GM12865 (cell line): Measurements from ENCODE around the gene BBS9.
A peak's percentile ranks its signal among the peaks of the same experiment; 100 is the strongest.

Experiments
- DNase-seq: peaks from one replicate; pipeline ENCODE4 v3.0.0; 2010; ENCODE audit warnings: low read depth
- H3K4me3 ChIP-seq: 2 replicates; pipeline ENCODE4 v1.5.1; 2011; ENCODE audit warnings: mild to moderate bottlenecking, low read depth, low read length, control low read depth
- TF ChIP-seq, protein P1 (sequence below): IDR thresholded peaks from 2 replicates; pipeline ENCODE4 v1.5.1; 2011; ENCODE audit warnings: low read length, control low read depth, low read depth, inconsistent platforms; ENCODE audit not compliant: insufficient read depth; ENCODE audit errors: missing control alignments

Gene BBS9

DNA sequence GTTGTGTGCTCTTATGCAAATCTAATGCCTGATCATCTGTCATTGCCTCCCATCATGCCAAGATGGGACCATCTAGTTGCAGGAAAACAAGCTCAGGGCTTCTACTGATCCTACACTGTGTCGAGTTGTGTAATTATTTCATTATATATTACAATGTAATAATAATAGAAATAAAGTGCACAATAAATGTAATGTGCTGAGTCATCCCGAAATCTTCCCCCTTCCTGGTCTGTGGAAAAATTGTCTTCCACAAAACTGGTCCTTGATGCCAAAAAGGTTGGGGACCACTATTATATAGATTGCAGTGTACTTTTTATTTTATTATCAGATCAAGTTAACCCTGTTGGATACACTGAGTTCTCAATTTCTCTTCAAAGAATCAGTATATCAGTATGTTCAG, 50.2 kb downstream of the BBS9 start:
- no peak for DNase-seq

DNA sequence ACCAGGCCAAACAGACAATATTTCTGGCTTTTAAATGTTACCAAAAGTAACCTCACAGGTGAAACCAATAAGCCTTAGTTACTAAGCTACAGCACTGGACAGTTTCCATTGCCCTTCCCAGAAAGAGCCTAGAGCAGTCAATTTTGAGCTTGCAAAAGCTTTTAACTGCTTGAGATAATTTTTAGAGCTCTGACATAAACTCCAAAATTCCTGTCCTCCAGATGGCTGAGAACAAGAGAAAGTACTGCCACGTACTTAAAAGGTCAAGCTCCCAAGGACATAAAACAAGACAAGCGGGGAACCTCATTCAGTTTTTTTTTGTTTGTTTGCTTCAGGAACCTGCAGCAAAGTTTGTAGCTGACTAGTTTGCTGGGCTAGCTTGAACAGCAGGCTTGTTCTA, 54.1 kb downstream of the BBS9 start:
- TF ChIP-seq, protein P1, sequence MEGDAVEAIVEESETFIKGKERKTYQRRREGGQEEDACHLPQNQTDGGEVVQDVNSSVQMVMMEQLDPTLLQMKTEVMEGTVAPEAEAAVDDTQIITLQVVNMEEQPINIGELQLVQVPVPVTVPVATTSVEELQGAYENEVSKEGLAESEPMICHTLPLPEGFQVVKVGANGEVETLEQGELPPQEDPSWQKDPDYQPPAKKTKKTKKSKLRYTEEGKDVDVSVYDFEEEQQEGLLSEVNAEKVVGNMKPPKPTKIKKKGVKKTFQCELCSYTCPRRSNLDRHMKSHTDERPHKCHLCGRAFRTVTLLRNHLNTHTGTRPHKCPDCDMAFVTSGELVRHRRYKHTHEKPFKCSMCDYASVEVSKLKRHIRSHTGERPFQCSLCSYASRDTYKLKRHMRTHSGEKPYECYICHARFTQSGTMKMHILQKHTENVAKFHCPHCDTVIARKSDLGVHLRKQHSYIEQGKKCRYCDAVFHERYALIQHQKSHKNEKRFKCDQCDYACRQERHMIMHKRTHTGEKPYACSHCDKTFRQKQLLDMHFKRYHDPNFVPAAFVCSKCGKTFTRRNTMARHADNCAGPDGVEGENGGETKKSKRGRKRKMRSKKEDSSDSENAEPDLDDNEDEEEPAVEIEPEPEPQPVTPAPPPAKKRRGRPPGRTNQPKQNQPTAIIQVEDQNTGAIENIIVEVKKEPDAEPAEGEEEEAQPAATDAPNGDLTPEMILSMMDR = no peak
- DNase-seq = no peak
- H3K4me3 ChIP-seq = no peak overlapping the region

More for the DNA sequence above, 50.2 kb downstream of the BBS9 start:
- no peak overlapping the region for H3K4me3 ChIP-seq
- TF ChIP-seq, protein P1 = no peak

DNA sequence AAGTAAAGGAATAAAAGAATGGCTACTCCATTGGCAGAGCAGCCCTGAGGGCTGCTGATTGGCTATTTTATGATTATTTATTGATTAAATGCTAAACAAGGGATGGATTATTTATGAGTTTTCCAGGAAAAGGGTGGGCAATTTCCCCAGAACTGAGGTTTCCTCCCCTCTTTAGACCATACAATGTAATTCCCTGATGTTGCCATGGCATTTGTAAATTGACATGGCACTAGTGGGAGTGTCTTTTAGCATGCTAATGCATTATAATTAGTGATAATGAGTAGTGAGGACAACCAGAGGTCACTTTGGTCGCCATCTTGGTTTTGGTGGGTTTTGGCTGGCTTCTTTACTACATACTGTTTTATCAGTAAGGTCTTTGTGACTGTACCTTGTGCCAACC, 55.5 kb downstream of the BBS9 start:
- H3K4me3 ChIP-seq = no peak overlapping the region
- TF ChIP-seq, protein P1 = no peak
- DNase-seq = no peak

DNA sequence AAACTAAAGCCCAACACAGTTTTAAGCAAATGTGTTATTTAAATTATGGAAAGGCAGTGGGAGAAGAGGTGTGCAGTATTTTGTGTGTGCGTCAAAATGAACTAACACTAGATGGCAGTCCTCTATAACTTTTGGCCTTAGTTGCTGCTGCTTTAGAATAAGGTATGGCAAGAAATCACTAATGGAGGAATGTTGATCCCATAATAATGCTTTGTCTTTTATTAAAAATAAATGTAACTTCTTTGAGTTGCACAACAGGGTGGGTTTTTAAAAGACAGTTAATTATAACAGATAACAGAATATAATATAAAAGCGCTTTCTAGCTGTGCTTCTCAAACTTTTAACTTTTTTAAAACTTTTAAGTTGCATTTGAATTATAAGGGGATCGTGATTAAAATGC, 56.4 kb downstream of the BBS9 start:
- no peak overlapping the region for H3K4me3 ChIP-seq
- peak; percentile 54 for DNase-seq
- TF ChIP-seq, protein P1 = peak; percentile 61

DNA sequence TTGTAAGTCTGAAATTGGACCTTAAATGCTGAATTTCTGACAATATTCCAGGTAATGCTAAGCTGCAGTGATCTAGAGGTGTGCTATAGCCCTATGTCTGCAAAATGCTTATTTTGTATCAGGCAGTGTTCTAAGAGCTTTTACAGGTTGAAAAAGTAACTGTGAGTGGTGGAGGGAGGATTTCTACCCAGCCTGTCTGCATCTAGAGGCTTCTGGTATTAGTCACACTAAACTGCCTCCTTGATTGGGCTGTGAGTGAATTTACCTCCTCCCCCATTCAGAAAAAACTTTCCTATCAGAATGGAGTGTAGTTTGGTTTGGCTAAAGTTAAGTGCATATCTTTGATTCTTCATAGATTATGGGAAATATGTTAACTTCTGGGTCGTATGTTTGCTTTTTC, 56.8 kb downstream of the BBS9 start:
- no peak for DNase-seq
- H3K4me3 ChIP-seq = no peak overlapping the region
- TF ChIP-seq, protein P1 = no peak

DNA sequence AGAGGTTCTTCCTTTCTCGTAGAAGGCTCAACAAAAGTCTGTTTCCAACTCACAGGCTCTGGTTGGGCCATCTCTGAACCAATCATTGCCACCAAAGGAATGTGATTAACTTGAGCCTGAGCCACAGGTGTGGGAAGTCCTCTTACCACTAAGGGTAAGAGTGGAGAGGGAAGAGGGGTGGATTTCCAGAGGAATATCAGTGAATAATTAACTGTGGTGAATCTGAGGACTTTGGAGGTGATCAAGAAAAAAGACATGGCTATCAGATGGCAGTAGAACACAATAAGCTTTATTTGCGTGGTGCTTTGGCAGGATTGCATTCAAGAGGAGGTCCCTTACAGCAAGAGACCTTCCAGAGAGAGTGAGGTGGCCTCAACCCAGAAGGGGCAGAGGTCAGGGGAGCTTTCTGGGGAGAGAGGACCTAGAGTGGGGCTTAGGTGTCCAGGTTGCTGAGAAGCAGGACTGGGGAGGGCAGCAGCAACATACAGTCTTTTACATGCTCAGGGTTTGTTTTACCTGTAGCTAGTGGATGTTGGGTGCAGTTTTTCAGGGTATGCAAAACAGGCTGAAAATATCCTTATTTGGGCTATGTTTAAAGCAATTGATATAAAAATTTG, 61.4 kb downstream of the BBS9 start:
- TF ChIP-seq, protein P1 = no peak
- DNase-seq = no peak
- no peak overlapping the region for H3K4me3 ChIP-seq

DNA sequence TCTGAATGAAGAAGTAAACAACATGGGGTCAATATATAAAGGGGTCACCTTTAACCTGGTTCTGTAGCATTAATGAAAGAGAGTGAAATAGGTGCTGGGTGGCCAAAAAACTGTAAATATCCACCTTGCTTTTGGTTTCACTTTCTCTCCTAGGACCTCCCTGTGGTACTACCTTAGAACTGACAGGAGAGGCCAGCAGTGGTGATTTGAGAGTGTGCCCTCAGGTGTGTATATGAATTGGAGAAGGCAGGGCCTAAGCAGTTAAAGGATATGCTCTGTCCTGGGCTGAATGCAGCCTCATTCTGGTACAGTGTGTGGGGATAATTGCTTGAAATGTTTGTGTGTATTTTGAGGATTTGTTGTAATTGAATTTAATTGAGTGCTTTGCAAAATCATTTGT, 62.0 kb downstream of the BBS9 start:
- TF ChIP-seq, protein P1 = no peak
- no peak overlapping the region for H3K4me3 ChIP-seq
- DNase-seq = peak; percentile 48
